KMS-11 (cell line): ENCODE results near the gene UPB1.
"Not testable (repeated sequence)": the region's sequence is repeated elsewhere in the genome, so short reads cannot be mapped to it uniquely, and the experiment has no call there.

ENCODE experiments used
- H2AFZ ChIP-seq: fragments of 200-600 bp; sonication (generic); 2 replicates; pipeline ENCODE4 v1.6.1; 2016; ENCODE audit warnings: antibody characterized with exemption, mixed run types, low read depth
- H3K27ac ChIP-seq: fragments of 200-600 bp; sonication (generic); 2 replicates; pipeline ENCODE4 v1.6.1; 2016; ENCODE audit warnings: mild to moderate bottlenecking, mixed run types
- H3K27me3 ChIP-seq: fragments of 200-600 bp; sonication (generic); 2 replicates; pipeline ENCODE4 v1.6.1; 2017; ENCODE audit warnings: mild to moderate bottlenecking, low read depth, mixed run types, moderate library complexity; ENCODE audit not compliant: insufficient read depth
- H3K36me3 ChIP-seq: fragments of 200-600 bp; sonication (generic); 2 replicates; pipeline ENCODE4 v1.6.1; 2017; ENCODE audit warnings: mild to moderate bottlenecking, mixed run types; ENCODE audit not compliant: insufficient read depth
- H3K4me1 ChIP-seq: fragments of 200-600 bp; sonication (generic); 2 replicates; pipeline ENCODE4 v1.6.1; 2016; ENCODE audit warnings: mild to moderate bottlenecking, low read depth, mixed run types; ENCODE audit not compliant: poor library complexity, severe bottlenecking
- H3K4me2 ChIP-seq: fragments of 200-600 bp; sonication (generic); 2 replicates; pipeline ENCODE4 v1.7.0; 2016; ENCODE audit warnings: mild to moderate bottlenecking, mixed run types
- H3K4me3 ChIP-seq: fragments of 200-600 bp; sonication (generic); IDR thresholded peaks from 2 replicates; pipeline ENCODE4 v1.6.1; 2017; ENCODE audit warnings: low read depth, low read length, mixed read lengths; ENCODE audit not compliant: insufficient read depth
- H3K79me2 ChIP-seq: fragments of 200-600 bp; sonication (generic); 2 replicates; pipeline ENCODE4 v1.6.1; 2016; ENCODE audit warnings: low read depth, mixed run types; ENCODE audit not compliant: insufficient read depth
- H3K9ac ChIP-seq: fragments of 200-600 bp; sonication (generic); 2 replicates; pipeline ENCODE4 v1.6.1; 2016; ENCODE audit warnings: mild to moderate bottlenecking, mixed run types
- H4K20me1 ChIP-seq: fragments of 200-600 bp; sonication (generic); 2 replicates; pipeline ENCODE4 v1.6.1; 2016; ENCODE audit warnings: mild to moderate bottlenecking, mixed run types; ENCODE audit not compliant: insufficient read depth
- CTCF ChIP-seq: fragments of 200-600 bp; sonication (generic); conservative IDR thresholded peaks from 2 replicates; pipeline ENCODE4 v1.6.1; 2017; ENCODE audit warnings: low read depth, mild to moderate bottlenecking, antibody characterized with exemption, low read length, moderate library complexity, mixed read lengths

The UPB1 gene

DNA sequence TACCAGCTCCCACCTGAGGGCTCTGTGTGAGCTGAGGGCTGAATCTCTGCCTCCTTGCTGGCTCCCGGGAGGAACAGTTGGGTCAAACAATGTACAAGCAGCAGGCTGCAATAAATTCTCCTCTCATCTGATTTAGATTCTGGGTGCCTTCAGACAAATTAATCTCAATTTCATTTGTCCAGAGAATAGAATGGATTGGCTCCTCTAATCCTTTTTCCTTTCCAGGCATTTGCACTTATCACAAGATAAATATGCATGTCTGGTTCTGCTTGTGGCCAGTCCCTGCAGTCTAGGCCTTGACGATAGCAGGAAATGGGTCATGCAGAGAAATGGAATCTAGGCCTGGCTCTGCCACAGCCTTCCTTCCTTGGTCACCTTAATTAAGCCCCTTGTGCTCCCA lies 28.7 kb downstream of the UPB1 start:
- peaks cover 18% of the 10 kb centered on the region for H3K4me1 ChIP-seq
- no peak overlapping the region for H3K4me3 ChIP-seq
- H4K20me1 ChIP-seq, result no peaks in the 10 kb centered on the region
- no peaks in the 10 kb centered on the region for H3K79me2 ChIP-seq
- H3K27me3 ChIP-seq, result no peaks in the 10 kb centered on the region
- H3K36me3 ChIP-seq, result no peaks in the 10 kb centered on the region
- no peak overlapping the region for H3K27ac ChIP-seq
- TF ChIP-seq CTCF, result no peak
- H2AFZ ChIP-seq, result no peak overlapping the region
- H3K4me2 ChIP-seq, result no peak overlapping the region
- H3K9ac ChIP-seq, result no peak overlapping the region

DNA sequence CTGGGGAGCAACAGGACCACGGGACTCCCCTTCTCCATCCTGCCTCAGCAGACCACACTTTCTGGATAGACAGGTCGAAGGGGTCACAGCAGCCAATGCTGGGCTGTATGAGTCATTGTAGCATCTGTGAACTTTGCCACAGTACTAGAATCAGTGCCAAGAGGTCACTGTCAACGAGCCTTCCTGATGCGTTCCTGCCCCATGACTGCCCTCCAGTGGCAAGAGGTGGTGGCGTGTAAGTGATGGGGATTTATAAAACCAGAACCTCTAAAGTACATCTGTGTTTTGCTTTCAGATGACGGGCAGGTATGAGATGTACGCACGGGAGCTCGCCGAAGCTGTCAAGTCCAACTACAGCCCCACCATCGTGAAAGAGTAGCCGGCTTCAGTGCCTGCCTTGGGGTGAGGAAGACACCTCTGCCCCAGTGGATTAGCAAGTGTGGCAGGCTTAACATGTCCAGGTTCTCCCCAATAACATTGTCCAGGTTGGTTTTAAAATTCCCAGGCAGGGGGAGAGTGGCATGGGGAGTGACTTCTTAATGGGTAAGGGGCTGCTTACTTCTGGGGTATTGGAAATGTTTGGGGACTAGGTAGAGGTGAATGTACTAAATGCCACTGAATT lies 30.4 kb downstream of the UPB1 start:
- TF ChIP-seq CTCF, result peak; percentile 91
- Histone ChIP-seq H3K4me2 (0 out of 2 replicates have a peak overlapping the region, but pooled peaks have one; percentile 14), H3K4me1 (peaks cover 18% of the 10 kb centered on the region), H3K36me3 (no peaks in the 10 kb centered on the region), H2AFZ (peak overlapping the region; percentile 35; the same call in 1 of the 2 replicates), H4K20me1 (no peaks in the 10 kb centered on the region), H3K4me3 (no peak overlapping the region), H3K79me2 (no peaks in the 10 kb centered on the region), H3K27ac (no peak overlapping the region), H3K27me3 (no peaks in the 10 kb centered on the region), H3K9ac (no peak overlapping the region)

DNA sequence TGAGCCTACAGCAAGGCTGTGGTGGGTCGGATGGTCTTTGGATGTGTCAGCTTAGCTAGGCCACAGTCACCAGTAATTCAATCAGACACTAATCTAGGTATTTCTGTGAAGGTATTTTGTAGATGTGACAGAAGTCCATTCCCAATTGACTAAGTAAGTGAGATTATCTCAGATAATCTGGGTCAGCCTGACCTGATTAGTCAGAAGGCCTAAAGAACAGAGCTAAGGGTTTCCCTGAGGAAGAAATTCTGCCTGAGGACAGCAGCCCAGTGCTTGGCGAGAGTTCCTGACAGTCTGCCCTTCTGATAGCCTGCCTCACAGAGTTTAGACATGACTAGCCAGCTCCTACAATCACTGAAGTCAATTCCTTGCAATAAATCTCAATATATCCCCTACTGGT lies 31.1 kb downstream of the UPB1 start:
- no peaks in the 10 kb centered on the region for H3K27me3 ChIP-seq
- no peaks in the 10 kb centered on the region for H4K20me1 ChIP-seq
- H3K4me3 ChIP-seq, result no peak overlapping the region
- no peaks in the 10 kb centered on the region for H3K79me2 ChIP-seq
- no peak overlapping the region for H3K27ac ChIP-seq
- no peaks in the 10 kb centered on the region for H3K36me3 ChIP-seq
- H3K9ac ChIP-seq, result no peak overlapping the region
- TF ChIP-seq CTCF, result no peak
- 0 out of 2 replicates have a peak overlapping the region, but pooled peaks have one; percentile 35 for H2AFZ ChIP-seq
- no peak overlapping the region for H3K4me2 ChIP-seq
- H3K4me1 ChIP-seq, result peaks cover 17% of the 10 kb centered on the region

DNA sequence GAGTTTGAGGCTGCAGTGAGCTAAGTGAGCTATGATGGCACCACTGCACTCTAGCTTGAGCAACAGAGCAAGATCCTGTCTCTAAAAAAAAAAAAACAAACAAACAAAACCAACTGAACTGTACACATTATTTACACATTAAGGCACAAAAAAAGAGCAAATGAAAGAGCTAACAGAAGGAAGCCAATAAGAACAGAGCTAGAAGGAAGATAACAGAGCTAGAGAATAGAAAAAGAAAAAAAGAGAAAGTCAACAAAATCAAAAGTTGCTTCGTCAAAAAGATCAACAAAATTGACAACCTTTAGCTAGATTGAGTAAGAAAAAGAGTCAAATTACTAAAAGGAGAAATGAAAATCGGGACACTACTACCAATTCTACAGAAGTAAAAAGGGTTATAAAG lies 34.8 kb downstream of the UPB1 start:
- Histone ChIP-seq H3K36me3 (no peaks in the 10 kb centered on the region), H3K27me3 (no peaks in the 10 kb centered on the region), H3K4me1 (peaks cover 12% of the 10 kb centered on the region), H2AFZ (no peak overlapping the region), H3K79me2 (no peaks in the 10 kb centered on the region), H3K9ac (no peak overlapping the region), H3K4me2 (no peak overlapping the region), H3K4me3 (no peak overlapping the region), H3K27ac (no peak overlapping the region), H4K20me1 (no peaks in the 10 kb centered on the region)
- no peak for TF ChIP-seq CTCF

DNA sequence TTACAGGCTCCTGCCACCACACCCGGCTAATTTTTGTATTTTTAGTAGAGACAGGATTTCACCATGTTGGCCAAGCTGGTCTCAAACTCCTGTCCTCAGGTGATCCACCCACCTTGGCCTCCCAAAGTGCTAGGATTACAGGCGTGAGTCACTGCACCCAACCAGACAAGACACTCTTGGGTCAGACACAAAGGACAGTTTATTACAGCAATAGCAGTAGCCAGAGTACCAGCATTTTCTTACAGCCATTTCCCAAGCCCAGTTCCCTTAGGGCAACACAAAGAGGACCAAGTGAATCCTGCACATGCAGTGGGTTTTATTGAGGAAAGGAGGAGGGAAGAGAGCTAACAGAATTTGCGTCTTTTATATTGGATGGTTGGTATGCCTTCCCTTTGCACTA lies 35.8 kb downstream of the UPB1 start:
- H3K27me3 ChIP-seq, H3K36me3 ChIP-seq, H3K4me2 ChIP-seq, H3K27ac ChIP-seq, H3K4me3 ChIP-seq, H3K79me2 ChIP-seq, H2AFZ ChIP-seq, H3K9ac ChIP-seq, H3K4me1 ChIP-seq, H4K20me1 ChIP-seq: not testable (repeated sequence)
